Midbrain (tissue), 1 donor: ENCODE results near the gene CCDC187.

Experiments
- DNase-seq: peaks from one replicate; lab custom pipeline; 2025; lab: John Stamatoyannopoulos, UW

Gene CCDC187

DNA sequence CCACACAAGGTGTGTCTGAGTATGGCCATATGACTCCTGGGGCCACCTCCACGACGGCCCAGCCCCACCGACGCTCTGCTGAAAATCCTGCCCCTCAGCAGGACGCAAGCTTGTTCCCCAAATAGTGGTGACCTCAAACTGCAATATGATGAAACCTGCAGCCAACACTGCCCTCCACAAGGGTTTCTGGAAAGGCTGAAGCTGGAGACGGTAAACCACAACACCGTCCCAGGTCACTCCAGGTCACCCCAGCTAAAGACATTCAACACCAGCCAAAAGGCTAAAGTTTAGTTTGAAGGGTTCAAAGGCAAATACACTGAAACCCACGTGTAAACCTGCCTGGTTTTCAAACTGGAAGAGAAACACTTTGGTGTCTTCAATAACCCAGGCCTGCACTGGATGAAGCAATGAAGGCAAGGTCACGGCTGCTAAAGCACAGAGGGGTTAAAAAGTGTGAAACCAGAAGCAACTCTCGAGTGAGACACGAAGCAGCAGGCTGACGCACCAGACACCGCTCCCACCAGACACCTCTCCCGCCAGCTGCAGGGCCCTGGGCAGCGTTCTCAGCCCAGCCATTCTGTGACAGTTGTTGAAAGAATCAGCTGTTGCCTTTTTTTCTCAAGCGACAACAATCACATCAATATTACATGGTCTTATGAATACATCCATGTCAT lies 97.2 kb downstream of the CCDC187 start:
- DNase-seq = no peak

DNA sequence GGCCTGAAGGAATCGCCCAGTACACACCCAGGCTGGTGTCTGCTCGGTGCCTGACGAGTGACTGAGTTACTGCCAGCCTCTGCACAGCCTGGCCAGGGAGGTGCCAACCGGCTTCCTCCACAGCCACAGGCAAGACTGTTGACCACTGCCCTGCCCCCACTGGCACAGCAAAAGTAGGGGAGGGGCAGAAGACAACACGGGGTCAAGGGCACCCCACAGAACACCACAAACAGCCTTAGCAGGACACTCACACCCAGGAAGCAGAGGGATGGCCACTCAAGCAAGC lies 98.2 kb downstream of the CCDC187 start:
- no peak for DNase-seq

DNA sequence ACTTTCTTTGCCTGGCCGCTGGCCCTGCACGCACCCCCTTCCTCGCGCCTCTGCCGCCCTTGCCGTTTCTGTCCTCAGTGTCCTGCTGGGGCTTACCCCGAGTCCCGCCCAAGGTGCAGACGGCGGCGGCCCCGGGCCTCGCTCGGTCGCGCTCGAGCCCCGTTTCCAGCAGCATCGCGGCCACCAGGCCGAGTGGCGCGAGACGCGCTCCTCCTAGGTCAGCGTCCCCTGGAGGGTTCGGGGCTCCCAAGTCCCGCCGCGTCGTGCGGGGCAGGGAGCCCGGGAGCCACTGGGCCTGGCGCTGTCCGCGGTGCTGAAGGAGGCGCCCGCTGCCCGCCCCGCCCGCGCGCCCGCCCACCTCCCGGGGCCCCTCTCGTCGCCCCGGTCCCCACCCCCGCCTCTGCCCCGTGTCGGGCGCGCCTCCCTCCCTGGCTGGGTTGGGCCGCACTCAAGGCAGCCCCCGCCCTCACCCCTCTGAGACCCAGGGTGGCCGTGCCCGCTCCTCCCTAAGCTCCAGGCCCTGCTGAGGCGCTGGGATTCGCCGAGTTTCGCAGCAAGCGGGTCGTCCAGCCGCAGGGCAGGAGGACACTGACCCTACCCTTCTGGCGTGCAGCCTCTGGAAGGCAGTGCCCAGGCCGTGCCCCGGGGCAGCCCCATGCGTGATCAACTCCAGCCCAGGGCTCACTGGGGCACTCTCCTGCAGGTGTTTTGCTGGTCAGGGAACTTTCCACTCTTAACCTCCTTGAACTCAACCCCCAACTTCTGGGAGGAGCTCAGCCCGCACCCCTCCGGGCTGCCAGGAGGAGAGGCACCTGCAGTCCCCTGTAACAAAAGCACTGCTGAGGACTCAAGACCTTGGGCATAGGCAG lies 98.8 kb downstream of the CCDC187 start, which contains the start of gene LHX3:
Gene LHX3 (minus strand): TSS at position 291 of the 869 bp plus-strand sequence. CDS start 116 bp downstream, at position 175.
- no peak for DNase-seq

DNA sequence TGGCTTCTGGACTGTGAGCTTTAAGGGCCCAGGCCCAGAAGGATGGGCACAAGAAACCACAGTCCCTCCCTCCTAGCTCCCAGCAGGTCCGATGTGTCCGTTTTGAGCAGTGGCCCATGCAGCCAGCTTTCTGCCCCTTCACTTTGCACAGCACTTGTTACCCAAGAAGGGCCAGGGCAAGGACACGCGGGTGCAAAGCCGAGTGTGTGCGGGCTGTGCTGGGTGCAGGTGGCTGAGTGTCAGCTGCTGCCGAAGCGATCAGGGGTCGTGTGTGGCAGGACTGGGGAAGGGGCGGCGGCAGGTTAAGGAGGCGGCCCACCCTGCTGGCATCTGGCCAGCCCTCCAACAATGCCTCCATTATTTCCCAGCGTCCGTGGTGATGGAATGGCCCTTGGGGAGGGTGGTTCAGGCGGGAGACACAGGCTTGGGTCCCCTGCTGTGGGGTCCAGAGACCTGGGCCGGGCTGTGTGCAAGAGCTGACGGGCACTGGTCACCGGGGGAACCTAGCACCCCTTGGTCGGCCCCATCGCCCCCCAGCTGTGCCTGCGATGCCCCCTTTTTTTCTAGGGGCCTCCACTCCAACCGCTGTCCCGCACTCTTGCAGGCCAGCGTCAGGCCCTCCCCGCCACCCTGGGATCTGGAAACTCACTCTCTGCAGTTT lies 99.6 kb downstream of the CCDC187 start:
- DNase-seq = no peak

DNA sequence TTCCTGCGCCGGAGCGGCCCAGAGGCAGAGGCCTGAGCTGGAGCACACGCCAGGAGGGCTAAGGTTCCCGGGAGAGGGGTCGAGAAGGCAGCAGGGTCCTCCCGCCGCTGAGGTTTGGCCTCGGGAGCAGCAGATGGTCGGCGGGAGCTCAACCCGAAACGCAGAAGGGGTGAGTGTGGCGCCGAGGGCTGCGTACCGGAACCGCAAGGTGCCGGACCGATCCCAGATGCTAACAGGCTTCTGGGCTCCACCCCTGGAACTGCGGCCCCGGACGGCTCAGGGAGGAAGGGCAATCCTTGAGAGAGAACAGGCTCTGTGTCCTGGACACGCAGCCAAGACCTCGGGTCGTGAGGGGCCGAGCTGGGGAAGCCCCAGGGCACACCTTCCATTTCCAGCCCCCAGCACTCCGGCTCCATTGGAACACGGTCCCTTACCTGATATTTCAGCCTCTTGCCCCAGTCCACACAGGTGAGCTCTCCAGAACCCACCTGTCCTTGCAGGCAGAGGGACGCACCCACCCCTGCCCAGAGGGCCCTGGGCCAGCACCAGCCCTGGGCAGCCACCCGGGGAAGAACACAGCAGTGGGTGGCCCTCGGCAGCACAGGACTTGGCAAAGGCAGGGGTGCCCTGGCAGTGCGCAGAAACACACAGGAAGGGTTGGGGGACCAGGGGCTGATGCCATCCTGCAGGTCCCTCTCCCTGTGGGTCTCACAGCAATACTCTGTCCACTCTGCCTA lies 100.3 kb downstream of the CCDC187 start:
- no peak for DNase-seq

DNA sequence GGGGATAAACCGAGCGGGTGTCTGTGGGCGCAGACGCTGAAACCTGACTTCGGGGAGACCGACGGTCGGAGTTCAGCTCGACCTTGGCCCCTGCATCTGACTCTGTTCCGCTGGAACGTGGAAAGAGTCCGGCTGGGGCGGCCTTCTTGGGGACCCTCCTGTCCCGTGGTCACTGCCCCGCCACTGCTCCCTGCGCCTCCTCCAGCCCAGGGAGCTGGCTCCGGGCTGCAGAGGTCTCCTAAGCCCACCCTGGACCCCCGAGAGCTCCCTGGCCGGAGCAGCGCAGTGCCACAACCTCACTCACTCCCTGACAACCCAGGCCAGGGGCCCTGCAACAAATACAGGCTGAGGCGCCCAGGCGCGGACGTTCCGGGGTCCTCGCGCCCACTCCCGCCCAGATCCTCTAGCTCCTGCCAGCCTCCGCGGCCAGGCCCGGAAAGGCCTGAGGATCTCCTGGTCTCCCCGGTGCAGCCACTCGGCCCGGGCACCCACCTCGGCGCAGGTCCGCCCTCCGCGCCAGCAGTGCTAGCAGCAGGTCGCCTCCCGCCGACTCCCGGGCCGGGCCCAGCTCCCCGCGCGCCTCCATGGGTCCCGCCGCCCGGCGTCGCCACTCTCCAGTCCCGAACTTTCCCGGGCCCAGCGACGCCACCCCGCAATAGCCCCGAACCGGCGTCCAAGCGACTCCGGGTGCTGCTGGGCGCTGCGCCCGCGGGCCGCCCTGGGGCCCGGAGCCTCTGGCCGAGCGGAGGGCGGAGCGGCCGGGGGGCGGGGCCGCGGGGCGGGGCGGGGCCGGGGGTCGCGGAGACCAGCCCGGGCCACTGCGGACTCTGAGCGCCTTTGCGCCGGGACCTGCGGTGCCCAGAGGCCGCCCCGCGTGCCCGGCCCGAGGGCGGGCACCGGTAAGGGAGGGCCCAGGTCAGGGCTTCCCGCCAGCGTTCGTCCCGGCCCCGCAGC lies 101.2 kb downstream of the CCDC187 start:
- no peak for DNase-seq

DNA sequence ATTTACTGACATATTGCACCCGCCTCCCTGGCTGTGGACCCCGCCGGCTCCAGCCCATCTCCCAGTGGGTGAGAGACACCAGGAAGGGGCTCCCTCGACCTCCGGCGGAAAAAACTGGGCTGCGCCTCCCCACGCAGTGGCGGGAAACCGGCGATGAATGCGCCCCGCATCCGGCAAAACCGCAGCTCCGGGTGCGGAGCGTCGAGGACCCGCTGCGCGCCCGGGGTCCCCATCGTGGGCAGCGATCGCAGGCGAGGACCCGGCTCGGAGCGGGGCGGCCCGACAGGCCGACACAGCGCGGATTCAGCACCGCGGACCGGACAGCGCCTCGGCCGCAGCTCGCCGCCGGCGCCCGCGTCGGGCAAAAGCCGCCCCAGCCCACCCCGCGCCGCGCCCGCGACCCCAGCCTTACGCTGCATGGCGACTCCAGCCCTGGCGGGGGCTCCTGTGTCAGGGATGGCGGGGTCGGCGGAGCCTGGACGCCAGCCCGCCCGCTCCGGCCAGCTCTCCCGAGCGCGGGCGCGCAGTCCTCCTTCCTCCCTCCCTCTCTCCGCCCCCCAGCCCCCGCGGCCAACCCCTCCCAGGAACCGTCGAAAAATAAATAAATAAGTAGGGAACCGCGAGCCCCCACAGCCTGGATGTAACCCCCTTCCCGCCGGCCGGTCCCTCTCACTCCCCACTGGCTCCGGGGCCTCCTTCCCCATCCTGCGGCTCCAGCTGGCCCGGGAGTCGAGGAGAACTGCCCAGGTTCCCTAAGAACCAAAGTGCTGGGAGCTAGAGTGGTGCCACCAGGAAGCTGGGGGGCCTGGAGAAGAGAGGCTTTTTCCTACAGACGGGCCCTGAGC lies 102.1 kb downstream of the CCDC187 start:
- no peak for DNase-seq

DNA sequence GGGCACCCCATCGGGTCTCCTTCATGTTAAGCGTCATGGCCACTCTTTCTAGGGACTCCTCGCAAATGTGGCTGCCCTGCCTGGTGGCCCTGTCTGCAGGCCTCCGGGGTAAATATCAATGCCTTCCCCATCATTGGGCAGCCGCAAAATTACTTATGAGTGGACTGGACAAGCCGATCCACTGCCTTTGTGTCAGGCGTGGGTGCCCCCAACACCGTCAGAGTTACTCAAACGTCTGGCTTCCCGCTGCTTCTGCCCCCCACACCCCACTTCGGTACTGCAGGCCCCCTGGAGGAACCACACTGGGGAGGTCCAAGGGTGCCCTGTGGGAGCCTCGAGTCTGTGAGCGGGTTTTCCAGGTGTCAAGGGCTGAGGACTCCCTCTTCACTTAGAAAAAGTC lies 102.7 kb downstream of the CCDC187 start:
- DNase-seq = no peak

DNA sequence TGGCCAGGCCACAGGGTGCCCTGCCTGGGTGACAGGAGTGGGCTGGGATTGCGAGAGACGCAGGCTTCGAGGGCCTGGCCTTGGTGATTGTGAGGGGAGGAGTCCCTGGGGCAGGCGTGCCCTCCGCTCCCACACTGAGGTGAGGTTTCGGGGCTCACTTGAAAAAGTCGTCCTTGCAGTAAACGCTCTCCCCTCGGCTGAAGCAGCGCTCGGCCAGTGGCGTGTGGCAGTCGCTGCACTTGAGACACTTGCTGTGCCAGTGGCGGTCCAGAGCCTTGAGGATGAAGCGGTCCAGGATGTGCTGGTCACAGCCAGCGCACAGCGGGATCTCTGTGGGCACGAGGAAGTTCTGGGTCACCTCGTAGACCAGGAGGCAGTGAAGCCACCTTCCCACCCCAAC lies 103.5 kb downstream of the CCDC187 start:
- no peak for DNase-seq
